ENCODE measurements around the gene USP25.
A peak's percentile ranks its signal among the peaks of the same experiment; 100 is the strongest.

USP25 gene

GRCh38 chr21:15823486-15824150 is 93.8 kb downstream of the USP25 start:
- peaks cover 22% of the 10 kb centered on the region for H3K4me1 Mint-ChIP-seq
- no peak overlapping the region for H3K27ac Mint-ChIP-seq

GRCh38 chr21:15825700-15826099 is 95.9 kb downstream of the USP25 start:
- Mint-ChIP-seq H3K4me1 (peaks cover 22% of the 10 kb centered on the region), H3K27ac (peak overlapping the region in 1 of 3 experiments; percentile 10), H3K36me3 (ENCODE audit: low read depth) (peaks cover 40% of the 10 kb centered on the region), H3K27me3 (ENCODE audit: low read depth) (no peaks in the 10 kb centered on the region), H3K4me3 (no peak overlapping the region), H3K9me3 (no peaks in the 10 kb centered on the region)
- TF ChIP-seq CTCF (IDR thresholded peaks at IDR 0.05; ENCODE audit: unreplicated experiment in 3 of 3): no peak

More at GRCh38 chr21:15823486-15824150, 93.8 kb downstream of the USP25 start:
- H3K27me3 Mint-ChIP-seq (ENCODE audit: low read depth): no peaks in the 10 kb centered on the region
- TF ChIP-seq CTCF (IDR thresholded peaks at IDR 0.05; ENCODE audit: unreplicated experiment in 3 of 3): no peak
- H3K36me3 Mint-ChIP-seq (ENCODE audit: low read depth): peaks cover 41% of the 10 kb centered on the region
- H3K9me3 Mint-ChIP-seq: no peaks in the 10 kb centered on the region
- H3K4me3 Mint-ChIP-seq: no peak overlapping the region

- no peaks in the 10 kb centered on the region for H3K27me3 Mint-ChIP-seq (ENCODE audit: low read depth)
- TF ChIP-seq CTCF (IDR thresholded peaks at IDR 0.05; ENCODE audit: unreplicated experiment in 3 of 3): peak; percentile 44 to 60 (median 44)
- no peak overlapping the region for H3K4me3 Mint-ChIP-seq
- H3K27ac Mint-ChIP-seq: peak overlapping the region in 1 of 3 experiments; percentile 10
- peaks cover 22% of the 10 kb centered on the region for H3K4me1 Mint-ChIP-seq
- peaks cover 44% of the 10 kb centered on the region for H3K36me3 Mint-ChIP-seq (ENCODE audit: low read depth)
- H3K9me3 Mint-ChIP-seq: no peaks in the 10 kb centered on the region
Observed at GRCh38 chr21:15826147-15826780, 96.5 kb downstream of the USP25 start.

GRCh38 chr21:15826908-15827601 is 97.3 kb downstream of the USP25 start:
- Mint-ChIP-seq H3K36me3 (ENCODE audit: low read depth) (peaks cover 47% of the 10 kb centered on the region), H3K27ac (peak overlapping the region in 1 of 3 experiments; percentile 38), H3K4me1 (peaks cover 22% of the 10 kb centered on the region), H3K27me3 (ENCODE audit: low read depth) (no peaks in the 10 kb centered on the region), H3K9me3 (no peaks in the 10 kb centered on the region), H3K4me3 (no peak overlapping the region)
- TF ChIP-seq CTCF (IDR thresholded peaks at IDR 0.05; ENCODE audit: unreplicated experiment in 3 of 3): no peak

GRCh38 chr21:15831497-15831896 is 101.7 kb downstream of the USP25 start:
- no peak for TF ChIP-seq CTCF (IDR thresholded peaks at IDR 0.05; ENCODE audit: unreplicated experiment in 3 of 3)
- Mint-ChIP-seq H3K9me3 (no peaks in the 10 kb centered on the region), H3K27ac (no peak overlapping the region), H3K27me3 (ENCODE audit: low read depth) (no peaks in the 10 kb centered on the region), H3K4me3 (no peak overlapping the region), H3K36me3 (ENCODE audit: low read depth) (peaks cover 55% of the 10 kb centered on the region), H3K4me1 (peaks cover 16% of the 10 kb centered on the region)

Data from nephron (organoid).